SK-N-SH treated with all-trans-retinoic acid at 6 μM for 48 hours (cell line): ENCODE results near the gene VSTM4.

Source experiments
- ARNTL ChIP-seq: fragments of 450-650 bp; formaldehyde crosslinking; IDR thresholded peaks from 2 replicates; pipeline ENCODE4 v1.5.0; 2020; ENCODE audit warnings: low read depth, mild to moderate bottlenecking, moderate library complexity, borderline replicate concordance
- BACH2 ChIP-seq: fragments of 250-450 bp; sonication (Bioruptor Pico); IDR thresholded peaks from 2 replicates; pipeline ENCODE4 v1.9.0; 2021; ENCODE audit warnings: mild to moderate bottlenecking, borderline replicate concordance
- ISL1 ChIP-seq: fragments of 250-450 bp; sonication (Bioruptor Pico); IDR thresholded peaks from 2 replicates; pipeline ENCODE4 v2.1.2; 2022; ENCODE audit warnings: mild to moderate bottlenecking, moderate library complexity
- PPARA ChIP-seq: fragments of 250-450 bp; sonication (Bioruptor Pico); IDR thresholded peaks from 2 replicates; pipeline ENCODE4 v1.5.0; 2020; ENCODE audit warnings: mild to moderate bottlenecking, borderline replicate concordance
- TF ChIP-seq, protein P1 (sequence below): fragments of 250-450 bp; sonication (Bioruptor Pico); IDR thresholded peaks from 2 replicates; pipeline ENCODE4 v1.5.1; 2021; ENCODE audit warnings: mild to moderate bottlenecking, moderate library complexity
- TF ChIP-seq, protein P2 (sequence below): fragments of 250-450 bp; sonication (Bioruptor Pico); IDR thresholded peaks from 2 replicates; pipeline ENCODE4 v1.8.0; 2020; ENCODE audit warnings: mild to moderate bottlenecking, moderate library complexity, borderline replicate concordance

DNA sequence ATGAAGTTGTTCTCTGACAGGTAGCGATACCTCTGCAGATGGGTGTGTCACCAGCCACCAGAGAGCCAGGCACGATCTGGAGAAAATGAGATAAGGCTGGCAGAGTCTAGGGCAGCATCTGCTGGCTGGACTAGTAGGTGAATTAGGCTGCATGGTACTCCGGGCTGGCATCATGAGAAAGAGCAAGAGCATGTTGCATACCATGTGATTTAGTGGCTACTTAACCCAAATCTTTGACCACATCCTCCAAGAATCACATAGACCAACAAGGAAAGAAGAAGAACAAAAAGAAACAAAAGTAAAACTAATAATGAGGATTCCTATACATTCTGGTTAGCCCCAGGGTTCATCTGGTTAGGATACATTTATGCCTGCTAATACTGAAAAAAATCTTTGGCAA is 41.9 kb upstream of the VSTM4 start:
- TF ChIP-seq PPARA, result no peak
- TF ChIP-seq ISL1 (CRISPR knock-in tag), result no peak
- TF ChIP-seq, protein P1, sequence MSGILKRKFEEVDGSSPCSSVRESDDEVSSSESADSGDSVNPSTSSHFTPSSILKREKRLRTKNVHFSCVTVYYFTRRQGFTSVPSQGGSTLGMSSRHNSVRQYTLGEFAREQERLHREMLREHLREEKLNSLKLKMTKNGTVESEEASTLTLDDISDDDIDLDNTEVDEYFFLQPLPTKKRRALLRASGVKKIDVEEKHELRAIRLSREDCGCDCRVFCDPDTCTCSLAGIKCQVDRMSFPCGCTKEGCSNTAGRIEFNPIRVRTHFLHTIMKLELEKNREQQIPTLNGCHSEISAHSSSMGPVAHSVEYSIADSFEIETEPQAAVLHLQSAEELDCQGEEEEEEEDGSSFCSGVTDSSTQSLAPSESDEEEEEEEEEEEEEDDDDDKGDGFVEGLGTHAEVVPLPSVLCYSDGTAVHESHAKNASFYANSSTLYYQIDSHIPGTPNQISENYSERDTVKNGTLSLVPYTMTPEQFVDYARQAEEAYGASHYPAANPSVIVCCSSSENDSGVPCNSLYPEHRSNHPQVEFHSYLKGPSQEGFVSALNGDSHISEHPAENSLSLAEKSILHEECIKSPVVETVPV (CRISPR knock-in tag), result no peak
- TF ChIP-seq, protein P2, sequence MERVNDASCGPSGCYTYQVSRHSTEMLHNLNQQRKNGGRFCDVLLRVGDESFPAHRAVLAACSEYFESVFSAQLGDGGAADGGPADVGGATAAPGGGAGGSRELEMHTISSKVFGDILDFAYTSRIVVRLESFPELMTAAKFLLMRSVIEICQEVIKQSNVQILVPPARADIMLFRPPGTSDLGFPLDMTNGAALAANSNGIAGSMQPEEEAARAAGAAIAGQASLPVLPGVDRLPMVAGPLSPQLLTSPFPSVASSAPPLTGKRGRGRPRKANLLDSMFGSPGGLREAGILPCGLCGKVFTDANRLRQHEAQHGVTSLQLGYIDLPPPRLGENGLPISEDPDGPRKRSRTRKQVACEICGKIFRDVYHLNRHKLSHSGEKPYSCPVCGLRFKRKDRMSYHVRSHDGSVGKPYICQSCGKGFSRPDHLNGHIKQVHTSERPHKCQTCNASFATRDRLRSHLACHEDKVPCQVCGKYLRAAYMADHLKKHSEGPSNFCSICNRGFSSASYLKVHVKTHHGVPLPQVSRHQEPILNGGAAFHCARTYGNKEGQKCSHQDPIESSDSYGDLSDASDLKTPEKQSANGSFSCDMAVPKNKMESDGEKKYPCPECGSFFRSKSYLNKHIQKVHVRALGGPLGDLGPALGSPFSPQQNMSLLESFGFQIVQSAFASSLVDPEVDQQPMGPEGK, result no peak
- TF ChIP-seq BACH2, result no peak
- TF ChIP-seq ARNTL (CRISPR knock-in tag), result no peak
